Measurements from ENCODE around the gene SMCR8. TPM values are rescaled to one million over a fixed set of nuclear protein-coding genes. Genes with fewer than 3 reads are reported as not detected.
A peak's percentile ranks its signal among the peaks of the same experiment; 100 is the strongest.

SMCR8 gene
- total and polyA plus RNA-seq, 2 donors (not counting 1 experiment from before 2014, with no cell fraction given) = 8.6 to 19.5 TPM

DNA sequence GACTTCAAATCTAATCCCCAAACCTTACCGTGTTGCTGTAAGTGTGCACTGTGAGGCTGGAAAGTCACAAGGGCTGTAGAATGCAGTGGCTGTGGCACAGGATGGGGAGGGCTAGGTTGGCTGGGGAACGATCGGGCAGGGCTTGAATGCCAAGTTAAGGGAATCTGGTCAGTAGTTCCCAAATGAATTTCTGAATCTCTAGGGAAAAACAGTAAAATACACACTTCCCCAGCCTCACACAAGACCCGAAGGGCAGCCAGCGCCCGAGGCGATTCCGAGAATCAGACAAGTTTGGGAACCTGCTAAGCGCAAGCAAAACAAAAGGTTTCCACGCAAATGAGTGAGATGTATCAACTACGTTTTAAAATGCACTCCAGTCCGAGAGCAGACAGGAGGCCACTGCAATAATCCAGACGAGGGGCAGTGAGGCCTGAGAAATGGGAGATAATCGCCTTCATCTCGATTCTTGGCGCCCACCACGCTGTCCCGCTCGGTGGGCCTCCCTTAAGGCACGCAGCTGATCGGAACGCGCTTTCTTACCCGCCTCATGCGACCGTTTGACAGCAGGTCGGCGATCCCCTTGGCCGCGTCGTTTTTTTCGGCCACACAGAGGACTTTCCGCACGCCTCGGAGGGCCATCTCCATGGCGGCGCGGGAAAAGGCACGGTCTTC lies 898 bp upstream of the SMCR8 start:
- TF ChIP-seq, protein P1, sequence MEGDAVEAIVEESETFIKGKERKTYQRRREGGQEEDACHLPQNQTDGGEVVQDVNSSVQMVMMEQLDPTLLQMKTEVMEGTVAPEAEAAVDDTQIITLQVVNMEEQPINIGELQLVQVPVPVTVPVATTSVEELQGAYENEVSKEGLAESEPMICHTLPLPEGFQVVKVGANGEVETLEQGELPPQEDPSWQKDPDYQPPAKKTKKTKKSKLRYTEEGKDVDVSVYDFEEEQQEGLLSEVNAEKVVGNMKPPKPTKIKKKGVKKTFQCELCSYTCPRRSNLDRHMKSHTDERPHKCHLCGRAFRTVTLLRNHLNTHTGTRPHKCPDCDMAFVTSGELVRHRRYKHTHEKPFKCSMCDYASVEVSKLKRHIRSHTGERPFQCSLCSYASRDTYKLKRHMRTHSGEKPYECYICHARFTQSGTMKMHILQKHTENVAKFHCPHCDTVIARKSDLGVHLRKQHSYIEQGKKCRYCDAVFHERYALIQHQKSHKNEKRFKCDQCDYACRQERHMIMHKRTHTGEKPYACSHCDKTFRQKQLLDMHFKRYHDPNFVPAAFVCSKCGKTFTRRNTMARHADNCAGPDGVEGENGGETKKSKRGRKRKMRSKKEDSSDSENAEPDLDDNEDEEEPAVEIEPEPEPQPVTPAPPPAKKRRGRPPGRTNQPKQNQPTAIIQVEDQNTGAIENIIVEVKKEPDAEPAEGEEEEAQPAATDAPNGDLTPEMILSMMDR (conservative IDR thresholded peaks at IDR 0.05 in 1 of 2, IDR thresholded peaks at IDR 0.05 in 1 of 2; ENCODE audit: low read depth in 1 of 2, low read length in 2 of 2) = no peak
- no peak for TF ChIP-seq EZH2 (IDR thresholded peaks at IDR 0.05; ENCODE audit: low read length, missing control alignments)
- Histone ChIP-seq H4K20me1 (ENCODE audit: control insufficient read depth, extremely low read depth, insufficient read depth, low read length) (no peaks in the 10 kb centered on the region), H3K27ac (ENCODE audit: insufficient read depth, low read length) (peak overlapping the region; percentile 96), H3K36me3 (ENCODE audit: control insufficient read depth, insufficient read depth, low read length) (peaks cover 10% of the 10 kb centered on the region), H3K4me3 (replicated peaks in 1 of 4; ENCODE audit: control extremely low read depth in 1 of 4, insufficient read depth in 1 of 4, low read depth in 3 of 4, low read length in 4 of 4) (peak overlapping the region; percentile 88 to 96 (median 94)), H3K4me1 (ENCODE audit: control insufficient read depth, extremely low read depth, insufficient read depth, low read length) (peaks cover 8% of the 10 kb centered on the region), H3K9ac (ENCODE audit: insufficient read depth, low read length) (peak overlapping the region; percentile 83), H3K27me3 (ENCODE audit: control insufficient read depth, insufficient read depth, low read length) (no peaks in the 10 kb centered on the region), H3K79me2 (ENCODE audit: control insufficient read depth, insufficient read depth, low read length) (peaks cover 79% of the 10 kb centered on the region), H2AFZ (ENCODE audit: low read length) (peak overlapping the region; percentile 89), H3K9me3 (ENCODE audit: control insufficient read depth, insufficient read depth, low read depth, low read length) (no peaks in the 10 kb centered on the region), H3K4me2 (ENCODE audit: extremely low read depth, insufficient read depth, low read length) (peak overlapping the region; percentile 92)
- peak; percentile 9 to 12 for DNase-seq (ENCODE audit: low read depth in 2 of 2)

DNA sequence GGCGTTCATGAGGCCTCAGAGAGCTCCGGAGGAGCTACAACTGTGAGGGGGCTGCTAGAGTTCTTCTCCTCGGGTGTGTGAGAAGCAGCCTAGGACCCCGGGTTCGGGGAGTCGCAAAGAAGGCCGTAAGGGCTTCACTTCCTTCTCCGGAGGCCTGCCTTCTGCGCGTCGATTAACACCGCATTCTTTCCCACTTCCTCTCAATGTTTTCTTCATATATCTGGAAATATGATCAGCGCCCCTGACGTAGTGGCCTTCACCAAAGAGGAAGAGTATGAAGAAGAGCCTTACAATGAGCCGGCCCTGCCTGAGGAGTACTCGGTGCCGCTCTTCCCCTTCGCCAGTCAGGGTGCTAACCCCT lies 449 bp downstream of the SMCR8 start:
- no peak for DNase-seq (ENCODE audit: low read depth in 2 of 2)
- H3K79me2 ChIP-seq (ENCODE audit: control insufficient read depth, insufficient read depth, low read length) = peaks cover 87% of the 10 kb centered on the region
- H3K4me1 ChIP-seq (ENCODE audit: control insufficient read depth, extremely low read depth, insufficient read depth, low read length) = peaks cover 9% of the 10 kb centered on the region

DNA sequence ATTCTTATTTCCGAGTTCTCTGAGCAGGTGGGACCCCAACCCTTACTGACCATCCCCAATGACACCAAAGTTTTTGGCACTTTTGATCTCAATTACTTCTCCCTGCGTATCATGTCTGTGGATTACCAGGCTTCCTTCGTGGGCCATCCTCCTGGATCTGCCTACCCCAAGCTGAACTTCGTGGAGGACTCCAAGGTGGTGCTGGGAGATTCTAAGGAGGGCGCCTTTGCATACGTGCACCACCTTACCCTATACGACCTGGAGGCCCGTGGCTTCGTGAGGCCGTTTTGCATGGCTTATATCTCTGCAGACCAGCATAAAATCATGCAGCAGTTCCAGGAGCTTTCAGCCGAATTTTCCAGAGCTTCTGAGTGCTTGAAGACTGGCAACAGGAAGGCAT lies 868 bp downstream of the SMCR8 start:
- Histone ChIP-seq H3K4me2 (ENCODE audit: extremely low read depth, insufficient read depth, low read length) (peak overlapping the region; percentile 93), H3K27me3 (ENCODE audit: control insufficient read depth, insufficient read depth, low read length) (no peaks in the 10 kb centered on the region), H3K9me3 (ENCODE audit: control insufficient read depth, insufficient read depth, low read depth, low read length) (no peaks in the 10 kb centered on the region), H4K20me1 (ENCODE audit: control insufficient read depth, extremely low read depth, insufficient read depth, low read length) (no peaks in the 10 kb centered on the region), H3K9ac (ENCODE audit: insufficient read depth, low read length) (peak overlapping the region; percentile 91), H3K79me2 (ENCODE audit: control insufficient read depth, insufficient read depth, low read length) (peaks cover 87% of the 10 kb centered on the region), H2AFZ (ENCODE audit: low read length) (no peak overlapping the region), H3K27ac (ENCODE audit: insufficient read depth, low read length) (peak overlapping the region; percentile 96), H3K36me3 (ENCODE audit: control insufficient read depth, insufficient read depth, low read length) (peaks cover 10% of the 10 kb centered on the region), H3K4me1 (ENCODE audit: control insufficient read depth, extremely low read depth, insufficient read depth, low read length) (peaks cover 9% of the 10 kb centered on the region), H3K4me3 (replicated peaks in 1 of 4; ENCODE audit: control extremely low read depth in 1 of 4, insufficient read depth in 1 of 4, low read depth in 3 of 4, low read length in 4 of 4) (peak overlapping the region; percentile 79 to 96 (median 94))
- TF ChIP-seq EZH2 (IDR thresholded peaks at IDR 0.05; ENCODE audit: low read length, missing control alignments) = no peak
- DNase-seq (ENCODE audit: low read depth in 2 of 2) = no peak

More for the DNA sequence above, 449 bp downstream of the SMCR8 start:
- Histone ChIP-seq H3K4me3 (replicated peaks in 1 of 4; ENCODE audit: control extremely low read depth in 1 of 4, insufficient read depth in 1 of 4, low read depth in 3 of 4, low read length in 4 of 4) (peak overlapping the region; percentile 79 to 96 (median 94)), H3K36me3 (ENCODE audit: control insufficient read depth, insufficient read depth, low read length) (peaks cover 10% of the 10 kb centered on the region), H4K20me1 (ENCODE audit: control insufficient read depth, extremely low read depth, insufficient read depth, low read length) (no peaks in the 10 kb centered on the region), H3K9ac (ENCODE audit: insufficient read depth, low read length) (peak overlapping the region; percentile 91), H3K4me2 (ENCODE audit: extremely low read depth, insufficient read depth, low read length) (peak overlapping the region; percentile 93), H3K27ac (ENCODE audit: insufficient read depth, low read length) (peak overlapping the region; percentile 96), H3K27me3 (ENCODE audit: control insufficient read depth, insufficient read depth, low read length) (no peaks in the 10 kb centered on the region), H2AFZ (ENCODE audit: low read length) (peak overlapping the region; percentile 81), H3K9me3 (ENCODE audit: control insufficient read depth, insufficient read depth, low read depth, low read length) (no peaks in the 10 kb centered on the region)
- TF ChIP-seq, protein P1 (conservative IDR thresholded peaks at IDR 0.05 in 1 of 2, IDR thresholded peaks at IDR 0.05 in 1 of 2; ENCODE audit: low read depth in 1 of 2, low read length in 2 of 2) = no peak
- no peak for TF ChIP-seq EZH2 (IDR thresholded peaks at IDR 0.05; ENCODE audit: low read length, missing control alignments)
